Measurements from ENCODE around the gene CDK2AP2. TPM values are rescaled to one million over a fixed set of nuclear protein-coding genes. Genes with fewer than 3 reads are reported as not detected.

CDK2AP2 gene
- total and polyA plus RNA-seq, 2 of the 8 experiments (the other 6 are each of a cell fraction or from before 2014, with no cell fraction given), result 49.6 to 65.1 TPM

DNA sequence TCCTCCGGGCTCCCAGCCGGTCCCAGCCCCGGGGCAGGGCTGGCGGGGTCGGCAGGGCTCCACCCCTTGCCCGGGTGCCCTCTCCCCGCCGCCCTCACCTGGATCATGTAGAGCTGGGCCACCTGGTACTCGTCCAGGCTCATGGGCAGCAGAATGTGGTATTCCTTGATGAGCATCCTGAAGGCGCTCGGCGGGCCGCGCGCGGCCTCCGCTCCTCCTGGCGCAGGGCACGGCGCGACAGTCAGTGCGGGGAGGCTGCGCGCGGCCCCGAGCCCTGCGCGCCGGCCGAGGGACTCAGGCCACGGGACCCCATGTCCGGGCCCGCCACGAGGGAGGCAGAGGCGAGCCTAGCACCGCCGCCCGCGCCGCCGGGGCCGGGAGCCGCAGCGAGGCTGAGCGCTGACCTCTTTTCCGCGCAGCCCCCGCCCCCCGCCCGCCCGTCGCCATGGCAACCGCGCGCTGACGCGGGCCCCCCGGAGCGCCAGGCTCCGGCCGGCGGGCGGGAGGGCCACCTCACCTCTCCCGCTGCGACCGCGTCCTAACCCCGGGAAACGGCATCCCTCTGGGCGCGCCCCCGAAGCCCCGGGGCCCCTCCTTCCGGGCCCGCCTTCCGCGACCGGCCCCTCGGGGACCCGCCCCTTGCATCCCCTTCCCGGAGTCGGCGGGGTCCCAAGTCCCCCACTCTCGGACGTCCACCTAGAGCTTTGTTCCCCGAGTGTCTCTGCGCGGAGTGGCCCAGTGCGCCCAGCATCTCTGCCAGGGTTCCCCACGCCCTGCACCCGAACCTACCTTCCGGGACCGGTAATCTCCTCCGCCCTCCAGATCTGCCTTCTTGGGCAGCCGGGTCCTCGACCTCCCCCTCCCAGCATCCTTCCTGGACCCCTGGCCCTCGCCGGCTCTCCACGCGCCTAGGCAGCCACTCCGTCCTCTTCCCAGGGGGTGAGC is 3.7 kb downstream of the CDK2AP2 start:
- no peaks in the 10 kb centered on the region for H3K9me3 ChIP-seq (ENCODE audit: insufficient read depth in 2 of 2, low read depth in 1 of 2, low read length in 1 of 2)
- no peak overlapping the region for H3K27ac ChIP-seq (ENCODE audit: low read depth, low read length)
- H3K23ac ChIP-seq (ENCODE audit: insufficient read length), result no peak overlapping the region
- H3K9ac ChIP-seq (replicated peaks in 1 of 4; ENCODE audit: extremely low read depth in 1 of 4, low read depth in 3 of 4, low read length in 3 of 4), result peak overlapping the region in 3 of 4 experiments; percentile 29 to 61 (median 38); a peak in 5 of 7 replicates
- peaks cover 6 to 16% of the 10 kb centered on the region in 2 experiments for H4K20me1 ChIP-seq (replicated peaks in 1 of 2; ENCODE audit: control insufficient read depth in 1 of 2, insufficient read depth in 2 of 2, low read length in 2 of 2)
- peak overlapping the region; percentile 46 for H4K91ac ChIP-seq (replicated peaks; ENCODE audit: insufficient read length, low read length)
- H3K14ac ChIP-seq (ENCODE audit: insufficient read length), result no peak overlapping the region
- POLR2A ChIA-PET (ENCODE audit: partially characterized antibody), result interaction anchor here (1.1 to 1.5 kb wide), 4 partner anchors 16 to 133 kb away, joined by 3 read pairs; partner anchors contain the start of gene TMEM134
- no peak overlapping the region; the same call in 1 of the 2 replicates for H2BK5ac ChIP-seq (ENCODE audit: low read depth, low read length)
- H3K36me3 ChIP-seq (ENCODE audit: control insufficient read depth in 2 of 4, insufficient read depth in 4 of 4, low read length in 3 of 4), result peaks cover 0 to 8% (median 2%) of the 10 kb centered on the region in 4 experiments; a peak in 5 of 8 replicates
- H3K56ac ChIP-seq (replicated peaks; ENCODE audit: insufficient read length, low read depth, low read length), result no peak overlapping the region
- peak overlapping the region; percentile 70 to 98 for H3K4me2 ChIP-seq (ENCODE audit: insufficient read depth in 1 of 2, low read depth in 2 of 2, low read length in 2 of 2)
- H3K4ac ChIP-seq (replicated peaks; ENCODE audit: insufficient read length, low read depth, low read length), result no peak overlapping the region
- H4K5ac ChIP-seq (ENCODE audit: insufficient read length, low read depth, low read length), result no peak overlapping the region
- CTCF ChIA-PET (ENCODE audit: partially characterized antibody), result interaction anchor here (1.3 to 1.5 kb wide), 2 partner anchors 11 to 85 kb away, joined by 3 to 4 read pairs; no protein-coding TSS in a partner anchor
- no peaks in the 10 kb centered on the region for H3K79me1 ChIP-seq (ENCODE audit: low read depth, low read length)
- H2BK20ac ChIP-seq (ENCODE audit: low read length), result no peak overlapping the region
- peak overlapping the region; percentile 26; the same call in 1 of the 2 replicates for H2AFZ ChIP-seq (ENCODE audit: low read length)
- peak overlapping the region; percentile 69 to 94 (median 75) for H3K4me3 ChIP-seq (ENCODE audit: extremely low read depth in 1 of 4, insufficient read depth in 2 of 4, low read depth in 3 of 4, low read length in 4 of 4)
- H4K8ac ChIP-seq (ENCODE audit: extremely low read depth, insufficient read depth, low read length), result no peak overlapping the region
- H2BK120ac ChIP-seq (replicated peaks; ENCODE audit: low read depth, low read length), result no peak overlapping the region
- H3K18ac ChIP-seq (ENCODE audit: extremely low read depth, low read length), result peak overlapping the region; percentile 78; the same call in 1 of the 2 replicates
- FAIRE-seq (no peak), DNase-seq (ENCODE audit: low read depth in 1 of 2, low spot score in 2 of 2) (peak in 1 of 2 experiments; percentile 71)
- H3K23me2 ChIP-seq (ENCODE audit: low read depth, low read length), result peaks cover 24% of the 10 kb centered on the region
- no peak overlapping the region for H2BK15ac ChIP-seq (ENCODE audit: low read length)
- H3K27me3 ChIP-seq (replicated peaks in 1 of 4; ENCODE audit: control insufficient read depth in 3 of 4, extremely low read depth in 1 of 4, insufficient read depth in 3 of 4, low read length in 3 of 4), result peaks cover 0 to 8% (median 4%) of the 10 kb centered on the region in 4 experiments; a peak in 3 of 7 replicates
- 0 out of 4 replicates have a peak, but pooled peaks cover 0 to 8% of the 10 kb centered on the region in 2 experiments for H3K79me2 ChIP-seq (ENCODE audit: control insufficient read depth in 1 of 2, insufficient read depth in 2 of 2, low read length in 2 of 2)
- no peak overlapping the region for H2AK5ac ChIP-seq (ENCODE audit: low read depth, low read length)
- H3K4me1 ChIP-seq (replicated peaks in 1 of 4; ENCODE audit: control insufficient read depth in 3 of 4, insufficient read depth in 4 of 4, low read length in 3 of 4), result peaks cover 0 to 30% (median 10%) of the 10 kb centered on the region in 4 experiments; a peak in 6 of 7 replicates
- 5% methylated on average over 41 of the region's 101 CpGs; no CpG with 5 or more reads in 1 of the 2 experiments for WGBS, 2 experiments (ENCODE audit: extremely low coverage in 1 of 2, insufficient coverage in 1 of 2, insufficient read length in 1 of 2, insufficient replicate concordance in 2 of 2, low coverage in 1 of 2, low lambda C conversion rate in 2 of 2, missing lambda C conversion rate in 1 of 2)
- H2BK12ac ChIP-seq (ENCODE audit: low read depth, low read length), result no peak overlapping the region
- peak in 1 of 2 experiments; percentile 74; a peak in 1 of 4 replicates for TF ChIP-seq HDAC2 (IDR thresholded peaks at IDR 0.05; ENCODE audit: borderline replicate concordance in 1 of 2, low read depth in 2 of 2, low read length in 2 of 2)
- peak; percentile 74 for TF ChIP-seq SAP30 (IDR thresholded peaks at IDR 0.05; ENCODE audit: insufficient read depth, insufficient replicate concordance, low read length)
